Frontal cortex (tissue), 4 donors: Measurements from ENCODE around the gene CTU1. TPM values are rescaled to one million over a fixed set of nuclear protein-coding genes. Genes with fewer than 3 reads are reported as not detected.

Experiments used
- DNase-seq, 2 donors: peaks; one replicate each; pipeline ENCODE4 v3.0.0; 2012; ENCODE audit warnings: low spot score in 2 of 2
- FAIRE-seq: peaks from 2 replicates; lab custom pipeline; 2012; peaks lifted over from hg19 to GRCh38; lab: Jason Lieb, UNC
- total RNA-seq: library from RNA; depleted of rRNA; stranded (reverse); fragments of >200 nt; gene quantifications from one replicate; pipeline ENCODE4 v1.2.3, GENCODE V29; 2014
- donor health status: control.
- donor health status: control.
- donor health status: control.

Gene CTU1
- total RNA-seq, 1 donor from 2014 or later, result 4.1 TPM

DNA sequence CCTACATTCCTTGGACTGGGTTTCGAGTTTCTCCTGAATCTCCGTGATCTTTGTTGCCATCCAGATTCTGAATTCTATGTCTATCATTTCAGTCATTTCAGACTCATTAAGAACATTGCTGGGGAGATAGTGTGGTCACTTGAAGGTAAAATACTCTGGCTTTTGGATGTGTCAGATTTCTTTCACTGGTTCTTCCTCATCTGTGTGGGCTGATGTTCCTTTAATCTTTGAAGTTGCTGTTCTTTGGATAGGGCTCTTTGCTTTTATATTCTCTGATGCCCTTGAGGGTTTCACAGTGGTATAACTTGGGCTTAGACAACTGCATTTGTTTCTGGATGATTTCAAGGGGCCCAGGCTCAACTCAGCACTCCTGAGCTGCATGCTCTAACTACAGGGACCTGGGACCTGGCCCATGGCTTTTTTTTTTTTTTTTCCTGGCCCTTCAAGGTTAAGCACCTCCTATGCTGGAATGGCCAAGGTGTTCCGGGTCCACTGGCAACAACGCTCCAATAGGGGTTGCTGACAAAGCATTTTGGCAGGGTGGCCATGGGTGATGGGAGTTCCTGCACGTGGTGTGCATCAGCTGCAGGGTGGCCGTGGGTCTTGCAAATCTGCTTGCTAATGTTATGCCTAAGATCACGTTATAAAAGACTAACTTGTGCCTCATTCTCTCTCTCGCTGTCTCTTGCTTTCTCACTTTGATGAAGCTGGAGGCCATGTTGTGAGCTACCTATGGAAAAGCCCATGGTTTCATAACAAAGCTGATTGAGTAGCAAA lies 28.0 kb upstream of the CTU1 start:
- DNase-seq (no peak), FAIRE-seq (no peak)

- DNase-seq, result no peak
- FAIRE-seq, result no peak
Measured at GRCh38 chr19:51135004-51135403, 26.8 kb upstream of the CTU1 start.

DNA sequence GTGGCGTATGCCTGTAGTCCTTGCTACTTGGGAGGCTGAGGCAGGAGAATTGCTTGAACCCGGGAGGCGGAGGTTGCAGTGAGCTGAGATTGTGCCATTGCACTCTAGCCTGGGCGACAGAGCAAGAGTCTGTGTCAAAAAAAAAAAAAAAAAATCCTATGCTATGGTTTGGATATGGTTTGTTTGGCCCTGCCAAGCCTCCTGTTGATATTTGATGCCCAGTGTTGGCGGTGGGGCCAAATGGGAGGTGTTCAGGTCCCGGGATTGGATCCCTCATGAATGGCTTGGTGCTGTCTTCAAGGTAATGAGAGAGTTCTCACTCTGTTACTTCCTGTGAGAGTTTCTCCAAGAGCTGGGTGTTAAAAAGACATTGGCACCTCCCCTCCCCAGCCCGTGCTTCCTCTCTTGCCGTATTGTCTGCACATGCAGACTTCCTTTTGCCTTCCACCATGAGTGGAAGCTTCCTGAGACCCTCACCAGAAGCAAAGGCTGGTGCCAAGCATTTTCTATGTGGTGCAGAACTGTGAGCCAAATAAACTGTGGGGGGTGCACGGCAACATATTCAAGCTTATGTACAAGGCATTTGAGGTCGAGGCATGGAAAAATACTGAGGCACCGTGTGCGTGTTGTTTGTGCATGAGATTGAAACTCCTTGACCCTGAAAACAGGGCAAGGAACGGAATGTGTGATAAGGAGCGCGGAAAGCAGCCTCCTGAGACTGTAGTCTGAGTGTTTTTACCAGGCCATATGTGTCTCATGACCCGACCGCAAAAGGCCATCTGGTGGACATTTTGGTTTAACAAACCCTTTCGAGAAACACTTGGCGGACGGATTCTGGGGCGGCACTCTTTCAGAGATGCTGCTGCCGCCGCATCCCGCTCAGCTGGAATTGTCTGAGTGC lies 23.8 kb upstream of the CTU1 start:
- FAIRE-seq (no peak), DNase-seq (no peak)

- DNase-seq (no peak), FAIRE-seq (no peak)
Measured at GRCh38 chr19:51129716-51130115, 21.5 kb upstream of the CTU1 start.

- FAIRE-seq, result no peak
- DNase-seq, result no peak
Measured at GRCh38 chr19:51128227-51128626, 20.0 kb upstream of the CTU1 start.

DNA sequence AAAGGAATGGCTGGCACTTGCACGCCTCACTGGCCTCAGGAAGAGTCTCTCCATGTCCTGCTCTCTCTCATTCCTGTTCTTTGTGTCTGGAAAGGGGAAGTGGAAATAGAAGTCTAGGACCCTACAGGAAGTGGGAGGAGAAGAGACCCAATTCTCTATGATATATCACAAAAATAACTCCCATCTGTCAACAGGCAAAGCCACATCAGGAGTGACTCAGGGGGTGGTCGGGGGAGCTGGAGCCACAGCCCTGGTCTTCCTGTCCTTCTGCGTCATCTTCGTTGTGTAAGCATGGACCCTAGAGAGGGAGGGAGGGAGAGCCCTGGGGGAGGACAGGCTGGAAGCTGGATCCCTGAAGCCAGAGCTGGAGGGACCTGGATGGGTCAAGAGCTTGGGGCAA lies 19.5 kb upstream of the CTU1 start:
- DNase-seq (no peak), FAIRE-seq (no peak)

DNA sequence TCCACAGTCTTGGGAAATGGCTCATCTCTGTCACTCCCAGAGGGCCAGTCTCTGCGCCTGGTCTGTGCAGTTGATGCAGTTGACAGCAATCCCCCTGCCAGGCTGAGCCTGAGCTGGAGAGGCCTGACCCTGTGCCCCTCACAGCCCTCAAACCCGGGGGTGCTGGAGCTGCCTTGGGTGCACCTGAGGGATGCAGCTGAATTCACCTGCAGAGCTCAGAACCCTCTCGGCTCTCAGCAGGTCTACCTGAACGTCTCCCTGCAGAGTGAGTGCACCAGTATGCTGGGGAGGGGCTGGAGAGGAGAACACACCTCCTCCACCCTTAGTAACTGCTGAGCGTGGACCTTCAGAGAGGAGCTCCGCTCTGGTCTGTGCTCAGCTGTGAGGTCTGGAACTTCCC lies 18.8 kb upstream of the CTU1 start:
- DNase-seq (no peak), FAIRE-seq (no peak)

DNA sequence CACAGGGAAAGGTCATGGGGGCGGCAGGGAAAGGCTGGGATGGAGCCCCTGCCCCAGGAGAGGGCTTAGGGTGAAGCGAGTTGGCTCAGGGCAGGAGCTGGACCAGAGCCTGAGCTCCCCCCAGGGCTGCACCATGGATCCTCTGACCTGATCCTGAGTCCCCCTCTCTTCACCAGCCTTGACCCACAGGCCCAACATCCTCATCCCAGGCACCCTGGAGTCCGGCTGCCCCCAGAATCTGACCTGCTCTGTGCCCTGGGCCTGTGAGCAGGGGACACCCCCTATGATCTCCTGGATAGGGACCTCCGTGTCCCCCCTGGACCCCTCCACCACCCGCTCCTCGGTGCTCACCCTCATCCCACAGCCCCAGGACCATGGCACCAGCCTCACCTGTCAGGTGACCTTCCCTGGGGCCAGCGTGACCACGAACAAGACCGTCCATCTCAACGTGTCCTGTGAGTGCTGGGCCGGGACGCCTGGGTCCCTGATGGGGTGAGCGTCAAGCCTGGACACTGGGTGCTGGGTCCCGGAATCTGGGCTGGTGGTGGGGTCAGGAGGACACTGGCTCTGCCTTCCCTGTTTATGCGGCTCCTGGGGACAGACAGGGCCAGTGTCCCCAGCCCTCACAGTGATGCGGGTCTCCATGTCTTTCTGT lies 17.3 kb upstream of the CTU1 start:
- DNase-seq, result no peak
- no peak for FAIRE-seq

GRCh38 chr19:51124729-51125128 lies 16.5 kb upstream of the CTU1 start, which contains the start of gene SIGLEC9:
TSS of gene SIGLEC9 (plus strand) at chr19:51124906. CDS start at chr19:51124975, 69 bp downstream.
- no peak for FAIRE-seq

GRCh38 chr19:51124216-51124615 lies 16.0 kb upstream of the CTU1 start:
- DNase-seq (no peak), FAIRE-seq (no peak)

More at GRCh38 chr19:51124729-51125128, 16.5 kb upstream of the CTU1 start, which contains the start of gene SIGLEC9:
- no peak for DNase-seq

DNA sequence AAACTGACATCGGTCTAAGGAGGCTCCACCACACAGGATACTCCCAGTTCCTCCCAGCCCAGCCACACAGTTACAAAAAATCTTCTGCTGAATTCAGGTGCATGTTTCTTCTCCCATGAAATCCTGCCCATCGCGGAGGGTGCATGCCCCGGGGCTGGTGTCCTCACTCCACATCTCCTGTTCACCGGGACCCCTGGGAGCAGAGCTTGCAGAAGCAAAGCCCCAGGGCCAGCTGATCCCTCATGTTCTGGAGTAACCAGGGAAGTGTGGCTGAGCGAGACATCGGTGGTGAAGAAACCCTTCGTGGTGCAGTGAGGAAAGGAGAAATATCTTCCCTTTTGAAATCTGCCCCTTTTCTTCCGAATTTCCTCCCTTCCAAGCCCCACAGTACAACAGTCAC lies 15.6 kb upstream of the CTU1 start:
- no peak for FAIRE-seq
- DNase-seq, result no peak

- DNase-seq, result no peak
Measured at GRCh38 chr19:51123381-51123800, 15.2 kb upstream of the CTU1 start.

DNA sequence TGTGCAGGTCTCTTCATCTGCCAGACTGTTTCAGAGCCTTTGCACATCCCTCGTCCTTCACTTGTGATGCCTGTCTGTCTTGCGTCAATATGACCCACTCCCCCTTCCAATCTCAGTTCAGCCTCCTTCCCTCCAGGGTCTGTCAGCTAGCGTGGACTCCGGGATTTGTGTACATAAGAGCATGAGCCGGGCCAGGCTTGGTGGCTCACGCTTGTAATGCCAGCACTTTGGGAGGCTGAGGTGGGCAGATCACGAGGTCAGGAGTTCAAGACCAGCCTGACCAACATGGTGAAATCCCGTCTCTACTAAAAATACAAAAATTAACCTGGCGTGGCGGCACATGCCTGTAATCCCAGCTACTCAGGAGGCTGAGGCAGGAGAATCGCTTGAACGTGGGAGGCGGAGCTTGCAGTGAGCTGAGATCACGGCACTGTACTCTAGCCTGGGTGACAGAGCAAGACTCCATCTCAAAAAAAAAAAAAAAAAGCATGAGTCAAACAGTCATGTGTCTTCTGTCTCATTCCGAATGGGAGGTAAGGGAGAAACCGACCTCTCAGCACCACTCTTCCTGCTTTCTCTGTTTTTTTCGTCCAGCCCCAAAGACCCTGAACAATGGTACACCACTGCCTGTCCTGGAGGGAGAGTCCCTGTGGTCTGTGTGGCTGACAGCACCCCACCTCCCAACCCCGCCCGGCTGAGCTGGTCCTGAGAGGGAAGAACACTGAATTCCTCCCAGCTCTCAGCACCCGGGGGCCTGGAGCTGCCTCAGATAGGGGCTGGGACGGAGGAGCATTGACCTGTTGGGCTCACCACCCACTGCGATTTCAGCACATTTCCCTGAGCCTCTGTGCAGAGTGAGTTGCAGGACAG lies 14.1 kb upstream of the CTU1 start:
- no peak for FAIRE-seq
- no peak for DNase-seq

More at GRCh38 chr19:51123381-51123800, 15.2 kb upstream of the CTU1 start:
- no peak for FAIRE-seq

DNA sequence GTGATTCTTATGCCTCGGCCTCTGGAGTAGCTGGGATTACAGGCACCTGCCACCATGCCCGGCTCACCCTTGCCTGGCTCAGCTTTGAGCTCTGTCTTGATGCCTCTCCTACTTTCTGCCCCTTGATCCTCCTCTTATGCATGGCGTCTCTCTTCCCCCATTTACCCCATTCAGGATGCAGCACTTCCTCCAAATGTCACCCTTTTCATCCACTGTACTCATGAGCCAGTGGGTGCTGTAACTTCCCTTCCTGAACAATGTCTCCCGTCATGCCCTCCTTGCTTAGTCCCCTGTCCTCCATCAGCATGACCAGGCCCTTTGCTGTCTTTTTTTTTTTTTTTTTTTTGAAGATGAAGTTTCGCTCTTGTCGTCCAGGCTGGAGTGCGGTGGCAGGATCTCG lies 13.0 kb upstream of the CTU1 start:
- DNase-seq (no peak), FAIRE-seq (no peak)

GRCh38 chr19:51120160-51120559 lies 12.0 kb upstream of the CTU1 start:
- DNase-seq (no peak), FAIRE-seq (no peak)

DNA sequence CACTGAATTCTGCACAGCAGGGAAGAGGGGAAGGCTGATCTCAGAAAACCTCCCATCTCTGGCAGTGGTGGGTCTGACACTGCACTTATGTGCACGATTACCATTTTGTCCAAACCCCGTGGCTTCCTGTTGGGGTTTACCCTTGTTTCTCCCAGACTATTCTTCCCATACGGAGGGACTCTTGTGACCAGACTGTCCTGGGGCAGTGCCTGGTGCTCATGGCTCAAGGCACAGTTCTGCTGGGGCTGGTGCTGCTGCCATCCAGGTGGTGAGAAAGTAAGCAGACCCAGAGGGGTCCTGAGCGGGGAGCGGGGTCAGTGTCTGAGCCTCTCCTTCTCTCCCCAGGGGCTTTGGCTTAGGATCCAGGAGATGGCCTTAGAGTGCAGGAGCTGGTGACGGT lies 11.4 kb upstream of the CTU1 start:
- no peak for FAIRE-seq
- DNase-seq, result no peak

DNA sequence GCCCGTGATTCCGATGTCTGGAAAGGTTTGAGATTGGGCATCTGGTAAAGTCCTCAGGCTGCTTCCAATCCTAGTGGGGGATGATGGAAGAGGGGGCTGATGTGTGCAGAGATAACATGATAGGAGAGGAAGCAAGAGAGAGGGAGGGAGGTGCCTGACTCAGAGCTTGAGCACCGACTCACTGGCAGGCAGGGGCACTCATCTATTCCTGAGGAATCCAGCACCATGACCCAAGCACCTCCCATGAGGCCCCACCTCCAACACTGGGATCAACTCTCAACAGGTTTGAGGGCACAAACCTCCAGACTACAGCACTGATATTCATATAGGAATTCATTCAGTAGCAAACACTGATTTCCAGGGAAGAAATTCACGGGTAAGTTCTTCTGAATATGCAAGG lies 10.9 kb upstream of the CTU1 start:
- no peak for DNase-seq
- no peak for FAIRE-seq

GRCh38 chr19:51116736-51117286 lies 8.6 kb upstream of the CTU1 start:
- no peak for DNase-seq
- no peak for FAIRE-seq

DNA sequence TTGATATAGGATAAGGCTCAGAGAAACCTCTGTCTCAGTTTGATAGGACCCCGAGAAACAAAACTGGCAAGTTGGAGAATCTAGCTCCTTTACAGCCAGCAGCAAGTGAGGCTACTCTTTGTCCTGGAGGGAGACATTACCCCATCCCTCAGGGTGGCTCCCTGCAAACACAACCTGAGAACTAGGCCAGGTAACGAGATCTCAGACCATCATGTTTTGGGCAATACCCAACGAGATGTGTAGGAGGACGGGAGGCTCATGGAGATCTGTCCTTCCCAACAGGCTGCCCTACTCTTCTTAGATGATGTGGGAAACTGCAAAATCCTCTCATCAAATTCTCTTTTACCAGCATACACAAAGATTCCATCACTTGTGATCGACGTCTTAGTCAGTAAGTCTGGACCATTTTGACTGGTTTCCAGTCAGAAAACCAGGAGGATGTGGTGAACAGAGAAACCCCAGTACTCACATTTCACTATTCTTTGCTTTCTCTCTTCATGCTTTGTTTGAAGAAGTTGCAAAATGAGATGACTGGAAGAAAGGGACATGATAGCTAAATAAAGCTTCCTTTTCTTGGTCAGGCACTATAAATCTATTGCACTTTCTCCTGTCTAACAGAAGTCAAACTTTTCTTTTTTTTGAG lies 6.0 kb upstream of the CTU1 start:
- no peak for FAIRE-seq

More for the DNA sequence above, 6.0 kb upstream of the CTU1 start:
- no peak for DNase-seq
